GM23338 (cell line): ENCODE data around the gene TMEM132A. TPM values are rescaled to one million over a fixed set of nuclear protein-coding genes. Genes with fewer than 3 reads are reported as not detected.

Source experiments
- ATAC-seq: fragments of 200-7000 bp; cut with Tn5 transposase; 3 replicates; pipeline ENCODE4 v1.9.1; 2020
- DNase-seq: peaks from one replicate; pipeline ENCODE4 v3.0.0-alpha.2; 2015; ENCODE audit warnings: low spot score
- H2AFZ ChIP-seq: fragments of 200-600 bp; sonication (generic); 2 replicates; pipeline ENCODE4 v1.8.0; 2016; ENCODE audit warnings: antibody characterized with exemption, mild to moderate bottlenecking, moderate library complexity
- H3F3A ChIP-seq: fragments of 200-600 bp; sonication (generic); replicated peaks from 2 replicates; pipeline ENCODE4 v1.8.0; 2017; ENCODE audit warnings: antibody characterized with exemption, mixed run types, low read depth
- H3K27ac ChIP-seq: fragments of 200-600 bp; sonication (generic); 2 replicates; pipeline ENCODE4 v1.6.1; 2016; ENCODE audit warnings: low read depth
- H3K27me3 ChIP-seq: fragments of 200-600 bp; sonication (generic); 2 replicates; pipeline ENCODE4 v1.8.0; 2016; ENCODE audit warnings: mild to moderate bottlenecking, mixed run types, moderate library complexity; ENCODE audit not compliant: insufficient read depth
- H3K36me3 ChIP-seq: fragments of 200-600 bp; sonication (generic); 2 replicates; pipeline ENCODE4 v1.8.0; 2016; ENCODE audit warnings: mild to moderate bottlenecking; ENCODE audit not compliant: insufficient read depth
- H3K4me1 ChIP-seq: fragments of 200-600 bp; sonication (generic); 2 replicates; pipeline ENCODE4 v1.8.0; 2016; ENCODE audit warnings: mild to moderate bottlenecking, moderate library complexity; ENCODE audit not compliant: insufficient read depth
- H3K4me2 ChIP-seq: fragments of 200-600 bp; sonication (generic); 2 replicates; pipeline ENCODE4 v1.7.1; 2017; ENCODE audit warnings: mixed run types
- H3K4me3 ChIP-seq: fragments of 200-600 bp; sonication (generic); 2 replicates; pipeline ENCODE4 v1.6.1; 2016; ENCODE audit warnings: mixed run types
- H3K79me2 ChIP-seq: fragments of 200-600 bp; sonication (generic); replicated peaks from 2 replicates; pipeline ENCODE4 v1.8.0; 2017; ENCODE audit warnings: mild to moderate bottlenecking; ENCODE audit not compliant: insufficient read depth
- H3K9me2 ChIP-seq: fragments of 200-600 bp; sonication (generic); 2 replicates; pipeline ENCODE4 v1.8.0; 2017; ENCODE audit not compliant: insufficient read depth
- H4K20me1 ChIP-seq: fragments of 200-600 bp; sonication (generic); replicated peaks from 2 replicates; pipeline ENCODE4 v1.8.0; 2017; ENCODE audit warnings: mild to moderate bottlenecking; ENCODE audit not compliant: insufficient read depth
- H3K27ac Mint-ChIP-seq: 2 replicates; pipeline ENCODE4 v1.8.0; 2020; ENCODE audit warnings: inconsistent platforms, mild to moderate bottlenecking, moderate library complexity, mixed read lengths
- H3K27me3 Mint-ChIP-seq: 3 replicates; pipeline ENCODE4 v1.8.0; 2022; ENCODE audit warnings: low read depth, mild to moderate bottlenecking, moderate library complexity, mixed read lengths, inconsistent platforms; ENCODE audit not compliant: insufficient read depth, poor library complexity
- H3K36me3 Mint-ChIP-seq: 3 replicates; pipeline ENCODE4 v1.8.0; 2021; ENCODE audit warnings: low read depth, mild to moderate bottlenecking, inconsistent platforms, moderate library complexity, mixed read lengths
- H3K4me1 Mint-ChIP-seq: 3 replicates; pipeline ENCODE4 v1.8.0; 2020; ENCODE audit warnings: mild to moderate bottlenecking, inconsistent platforms, mixed read lengths
- H3K4me3 Mint-ChIP-seq: 3 replicates; pipeline ENCODE4 v1.8.0; 2021; ENCODE audit warnings: moderate library complexity, mild to moderate bottlenecking, inconsistent platforms, mixed read lengths
- H3K9me3 Mint-ChIP-seq: 3 replicates; pipeline ENCODE4 v1.8.0; 2020; ENCODE audit warnings: moderate library complexity, mild to moderate bottlenecking, inconsistent platforms, mixed read lengths
- CTCF ChIP-seq, 2 experiments: fragments of 200-600 bp in 1 of 2; sonication (generic) in 1 of 2; conservative IDR thresholded peaks; 2 replicates each; pipeline versions ENCODE4 v1.5.1 to v1.6.1; 2016 to 2017; ENCODE audit warnings: antibody characterized with exemption in 2 of 2, low read depth in 2 of 2, mild to moderate bottlenecking in 2 of 2, moderate library complexity in 1 of 2
- NANOG ChIP-seq: IDR thresholded peaks from 2 replicates; pipeline ENCODE4 v1.6.1; 2016; ENCODE audit warnings: antibody characterized with exemption, borderline replicate concordance
- STAT1 ChIP-seq: IDR thresholded peaks from one replicate; pipeline ENCODE4 v1.6.1; 2016; ENCODE audit warnings: antibody characterized with exemption; ENCODE audit not compliant: unreplicated experiment
- ZNF331 ChIP-seq: fragments of 250-450 bp; sonication (Bioruptor Pico); IDR thresholded peaks from 2 replicates; pipeline ENCODE4 v1.5.0; 2020; ENCODE audit warnings: low read depth, mild to moderate bottlenecking, moderate library complexity
- ZNF462 ChIP-seq: fragments of 250-450 bp; sonication (Bioruptor Pico); IDR thresholded peaks from 2 replicates; pipeline ENCODE4 v1.5.0; 2020; ENCODE audit warnings: mild to moderate bottlenecking, moderate library complexity
- polyA plus RNA-seq: library from polyadenylated mRNA; unstranded; fragments of >200 nt; fragmentation: Nextera tagmentation; extraction: Ambion mirVana; gene quantifications from 2 replicates; pipeline ENCODE4 v1.2.1, GENCODE V29; 2016
- total RNA-seq: library from RNA; depleted of rRNA; stranded (reverse); fragments of >200 nt; shearing (Covaris generic); gene quantifications from 2 replicates; pipeline ENCODE4 v1.2.3, GENCODE V29; 2014
- TF ChIP-seq, protein P1 (sequence below): IDR thresholded peaks from one replicate; pipeline ENCODE4 v1.6.1; 2018; ENCODE audit warnings: antibody characterized with exemption; ENCODE audit not compliant: unreplicated experiment

The TMEM132A gene
- total and polyA plus RNA-seq, 2 experiments from 2014 or later = 36.2 to 96.6 TPM

GRCh38 chr11:60970369-60970774 is 46.1 kb downstream of the TMEM132A start:
- Histone ChIP-seq H3K9me2 (peaks cover 5% of the 10 kb centered on the region; the same call in 1 of the 2 replicates), H2AFZ (peak overlapping the region; percentile 59), H3K27me3 (no peaks in the 10 kb centered on the region), H3K4me2 (no peak overlapping the region), H3F3A (no peaks in the 10 kb centered on the region), H3K4me3 (no peak overlapping the region), H4K20me1 (no peaks in the 10 kb centered on the region), H3K4me1 (no peaks in the 10 kb centered on the region), H3K27ac (no peak overlapping the region), H3K79me2 (no peaks in the 10 kb centered on the region), H3K36me3 (no peaks in the 10 kb centered on the region)
- TF ChIP-seq ZNF462 (CRISPR knock-in tag) (no peak), NANOG (no peak), CTCF (conservative IDR thresholded peaks at IDR 0.05; ENCODE audit: low read depth in 2 of 2) (peak; percentile 79 to 89), ZNF331 (CRISPR knock-in tag) (no peak), STAT1 (no peak)
- TF ChIP-seq, protein P1, sequence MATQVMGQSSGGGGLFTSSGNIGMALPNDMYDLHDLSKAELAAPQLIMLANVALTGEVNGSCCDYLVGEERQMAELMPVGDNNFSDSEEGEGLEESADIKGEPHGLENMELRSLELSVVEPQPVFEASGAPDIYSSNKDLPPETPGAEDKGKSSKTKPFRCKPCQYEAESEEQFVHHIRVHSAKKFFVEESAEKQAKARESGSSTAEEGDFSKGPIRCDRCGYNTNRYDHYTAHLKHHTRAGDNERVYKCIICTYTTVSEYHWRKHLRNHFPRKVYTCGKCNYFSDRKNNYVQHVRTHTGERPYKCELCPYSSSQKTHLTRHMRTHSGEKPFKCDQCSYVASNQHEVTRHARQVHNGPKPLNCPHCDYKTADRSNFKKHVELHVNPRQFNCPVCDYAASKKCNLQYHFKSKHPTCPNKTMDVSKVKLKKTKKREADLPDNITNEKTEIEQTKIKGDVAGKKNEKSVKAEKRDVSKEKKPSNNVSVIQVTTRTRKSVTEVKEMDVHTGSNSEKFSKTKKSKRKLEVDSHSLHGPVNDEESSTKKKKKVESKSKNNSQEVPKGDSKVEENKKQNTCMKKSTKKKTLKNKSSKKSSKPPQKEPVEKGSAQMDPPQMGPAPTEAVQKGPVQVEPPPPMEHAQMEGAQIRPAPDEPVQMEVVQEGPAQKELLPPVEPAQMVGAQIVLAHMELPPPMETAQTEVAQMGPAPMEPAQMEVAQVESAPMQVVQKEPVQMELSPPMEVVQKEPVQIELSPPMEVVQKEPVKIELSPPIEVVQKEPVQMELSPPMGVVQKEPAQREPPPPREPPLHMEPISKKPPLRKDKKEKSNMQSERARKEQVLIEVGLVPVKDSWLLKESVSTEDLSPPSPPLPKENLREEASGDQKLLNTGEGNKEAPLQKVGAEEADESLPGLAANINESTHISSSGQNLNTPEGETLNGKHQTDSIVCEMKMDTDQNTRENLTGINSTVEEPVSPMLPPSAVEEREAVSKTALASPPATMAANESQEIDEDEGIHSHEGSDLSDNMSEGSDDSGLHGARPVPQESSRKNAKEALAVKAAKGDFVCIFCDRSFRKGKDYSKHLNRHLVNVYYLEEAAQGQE = no peak
- Mint-ChIP-seq H3K27ac (no peak overlapping the region), H3K4me1 (no peaks in the 10 kb centered on the region), H3K9me3 (peaks cover 23% of the 10 kb centered on the region), H3K36me3 (peaks cover 4% of the 10 kb centered on the region; the same call in 1 of the 3 replicates), H3K27me3 (peaks cover 1% of the 10 kb centered on the region), H3K4me3 (no peak overlapping the region)
- ATAC-seq (peak; percentile 96), DNase-seq (peak; percentile 73)
